CD14-positive monocyte (primary cell): ENCODE data around the gene AKR1B1. TPM values are rescaled to one million over a fixed set of nuclear protein-coding genes. Genes with fewer than 3 reads are reported as not detected.

Experiments used
- DNase-seq, 3 donors: peaks; one replicate each; pipeline ENCODE4 v3.0.0-alpha.2; 2011 to 2022
- H2AFZ ChIP-seq: 2 replicates; pipeline ENCODE4 v1.6.0; 2012; ENCODE audit warnings: mild to moderate bottlenecking, low read depth, low read length, inconsistent platforms; ENCODE audit not compliant: insufficient read depth, poor library complexity, severe bottlenecking
- H3K27ac ChIP-seq, 2 donors: 1 replicate in 1 of 2; 2 replicates in 1 of 2; pipeline ENCODE4 v1.5.1; 2012 to 2013; ENCODE audit warnings: low read length in 2 of 2, control low read depth in 1 of 2, inconsistent platforms in 1 of 2, low read depth in 1 of 2, mild to moderate bottlenecking in 1 of 2
- H3K27me3 ChIP-seq, 2 donors: one replicate each; pipeline versions ENCODE4 v1.6.0 to v1.6.1; 2011 to 2013; ENCODE audit warnings: low read length in 2 of 2; ENCODE audit not compliant: control insufficient read depth in 2 of 2, insufficient read depth in 2 of 2
- H3K36me3 ChIP-seq, 2 donors: replicated peaks in 1 of 2; 1 replicate in 1 of 2; 2 replicates in 1 of 2; pipeline versions ENCODE4 v1.5.1 to v1.6.1; 2012 to 2013; ENCODE audit warnings: low read length in 2 of 2, control low read depth in 1 of 2, inconsistent platforms in 1 of 2, mild to moderate bottlenecking in 1 of 2; ENCODE audit not compliant: insufficient read depth in 2 of 2, control insufficient read depth in 1 of 2
- H3K4me1 ChIP-seq, 2 donors: 1 replicate in 1 of 2; 2 replicates in 1 of 2; pipeline versions ENCODE4 v1.5.1 to v1.6.1; 2012 to 2013; ENCODE audit warnings: low read length in 2 of 2, control low read depth in 1 of 2, inconsistent platforms in 1 of 2, mild to moderate bottlenecking in 1 of 2, moderate library complexity in 1 of 2; ENCODE audit not compliant: insufficient read depth in 2 of 2, control insufficient read depth in 1 of 2
- H3K4me2 ChIP-seq: replicated peaks from 2 replicates; pipeline ENCODE3; 2012; ENCODE audit warnings: low read length, moderate library complexity, mild to moderate bottlenecking; ENCODE audit not compliant: poor library complexity, severe bottlenecking; ENCODE audit errors: extremely low read depth
- H3K4me3 ChIP-seq, 3 experiments: fragments of 200-600 bp in 1 of 3; sonication (generic) in 1 of 3; replicated peaks in 1 of 3; 1 replicate in 2 of 3; 2 replicates in 1 of 3; pipeline ENCODE4 v1.5.1; 2011 to 2013; ENCODE audit warnings: low read length in 3 of 3, mild to moderate bottlenecking in 3 of 3, control low read depth in 2 of 3, low read depth in 2 of 3, inconsistent platforms in 1 of 3, moderate library complexity in 1 of 3
- H3K79me2 ChIP-seq: 2 replicates; pipeline ENCODE4 v1.6.0; 2012; ENCODE audit warnings: mild to moderate bottlenecking, control low read depth, inconsistent platforms, low read length, moderate library complexity; ENCODE audit not compliant: insufficient read depth
- H3K9ac ChIP-seq: 2 replicates; pipeline ENCODE4 v1.6.0; 2017; ENCODE audit warnings: low read length, mild to moderate bottlenecking; ENCODE audit not compliant: insufficient read depth, poor library complexity, severe bottlenecking
- H3K9me3 ChIP-seq, 2 donors: replicated peaks in 1 of 2; 1 replicate in 1 of 2; 2 replicates in 1 of 2; pipeline versions ENCODE4 v1.5.1 to v1.6.1; 2012 to 2013; ENCODE audit warnings: low read length in 2 of 2, control low read depth in 1 of 2; ENCODE audit not compliant: control insufficient read depth in 1 of 2, insufficient read depth in 1 of 2
- H4K20me1 ChIP-seq: 2 replicates; pipeline ENCODE4 v1.6.0; 2012; ENCODE audit warnings: mild to moderate bottlenecking, low read length, control low read depth, moderate library complexity; ENCODE audit not compliant: insufficient read depth
- H3K27ac Mint-ChIP-seq, 7 donors: one replicate each; pipeline ENCODE4 v1.8.0; 2020; ENCODE audit warnings: mild to moderate bottlenecking in 7 of 7, mixed read lengths in 7 of 7, moderate library complexity in 6 of 7, inconsistent platforms in 2 of 7
- H3K27me3 Mint-ChIP-seq, 3 donors: one replicate each; pipeline ENCODE4 v1.8.0; 2021 to 2022; ENCODE audit warnings: low read depth in 3 of 3, mild to moderate bottlenecking in 3 of 3, mixed read lengths in 3 of 3, moderate library complexity in 3 of 3, inconsistent platforms in 1 of 3
- H3K36me3 Mint-ChIP-seq, 2 donors: one replicate each; pipeline ENCODE4 v1.8.0; 2020; ENCODE audit warnings: mixed read lengths in 2 of 2, inconsistent platforms in 1 of 2, mild to moderate bottlenecking in 1 of 2
- H3K4me1 Mint-ChIP-seq: one replicate; pipeline ENCODE4 v1.8.0; 2020; ENCODE audit warnings: mild to moderate bottlenecking, mixed read lengths
- H3K4me3 Mint-ChIP-seq, 2 donors: one replicate each; pipeline ENCODE4 v1.8.0; 2020; ENCODE audit warnings: mild to moderate bottlenecking in 2 of 2, mixed read lengths in 2 of 2, moderate library complexity in 1 of 2
- H3K9me3 Mint-ChIP-seq, 7 donors: one replicate each; pipeline ENCODE4 v1.8.0; 2020 to 2022; ENCODE audit warnings: mixed read lengths in 7 of 7, mild to moderate bottlenecking in 6 of 7, moderate library complexity in 6 of 7, inconsistent platforms in 2 of 7
- WGBS: methylation state at CpG from one replicate; pipeline ENCODE4 v1.1.5; 2013; ENCODE audit warnings: missing lambda C conversion rate; ENCODE audit not compliant: insufficient coverage; 5-methylcytosine and 5-hydroxymethylcytosine counted together
- intact Hi-C, 2 donors: fragments of 100-400 bp; cut with micrococcal nuclease; formaldehyde crosslinking; loops; one replicate each; pipeline versions ENCODE4 v1.15.0 to v1.15.1; 2023
- polyA plus RNA-seq, 3 donors: library from polyadenylated mRNA; depleted of rRNA in 1 of 3; unstranded in 2 of 3; stranded (reverse) in 1 of 3; fragments of 300-500 nt in 2 of 3; fragments of >200 nt in 1 of 3; fragmentation: Illumina TruSeq in 2 of 3; gene quantifications; 1 replicate in 2 of 3; 2 replicates in 1 of 3; pipeline ENCODE4 v1.2.3, GENCODE V29; 2012 to 2021
- TF ChIP-seq, protein P1 (sequence below): fragments of 200-600 bp; IDR thresholded peaks from one replicate; pipeline ENCODE4 v1.8.0; 2022; ENCODE audit warnings: antibody characterized with exemption, mild to moderate bottlenecking

AKR1B1 gene
- polyA plus RNA-seq, 3 donors: 50.1 to 66.4 (median 62.6) TPM

DNA sequence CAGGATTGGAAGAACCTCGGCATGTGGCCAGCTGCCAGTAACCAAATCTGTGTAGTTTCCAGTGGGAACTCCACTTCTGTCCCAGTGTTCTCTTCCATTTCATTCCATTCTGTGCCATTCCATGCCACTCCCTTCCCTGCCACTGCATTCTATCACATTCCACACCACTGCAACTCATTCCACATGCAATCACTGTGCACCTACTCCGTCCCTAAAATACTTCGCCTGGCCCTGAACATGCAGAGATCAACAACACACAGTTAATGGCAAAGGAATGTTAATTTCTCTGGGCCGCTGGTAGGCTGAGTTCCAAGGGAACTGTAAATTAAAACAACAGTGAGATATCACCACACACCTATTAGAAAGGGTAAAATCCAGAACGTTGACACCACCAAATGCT, 64.8 kb downstream of the AKR1B1 start:
- Mint-ChIP-seq H3K4me3 (no peak overlapping the region), H3K36me3 (no peaks in the 10 kb centered on the region), H3K4me1 (no peaks in the 10 kb centered on the region), H3K27ac (no peak overlapping the region), H3K9me3 (peaks cover 0 to 6% (median 0%) of the 10 kb centered on the region in 7 donors), H3K27me3 (peaks cover 1 to 3% (median 3%) of the 10 kb centered on the region in 3 donors)
- H3K36me3 ChIP-seq: no peaks in the 10 kb centered on the region
- no peak overlapping the region for H3K9ac ChIP-seq
- no peaks in the 10 kb centered on the region for H3K27me3 ChIP-seq
- H3K27ac ChIP-seq: no peak overlapping the region
- no peak overlapping the region for H3K4me3 ChIP-seq
- no peaks in the 10 kb centered on the region for H3K79me2 ChIP-seq
- no peak overlapping the region for H3K4me2 ChIP-seq
- intact Hi-C loops: no loop called here
- H3K4me1 ChIP-seq: no peaks in the 10 kb centered on the region
- no peaks in the 10 kb centered on the region for H3K9me3 ChIP-seq
- no peaks in the 10 kb centered on the region for H4K20me1 ChIP-seq
- H2AFZ ChIP-seq: no peak overlapping the region
- 68% methylated on average over 2 of the region's 5 CpGs for WGBS
- no peak for DNase-seq
- TF ChIP-seq, protein P1, sequence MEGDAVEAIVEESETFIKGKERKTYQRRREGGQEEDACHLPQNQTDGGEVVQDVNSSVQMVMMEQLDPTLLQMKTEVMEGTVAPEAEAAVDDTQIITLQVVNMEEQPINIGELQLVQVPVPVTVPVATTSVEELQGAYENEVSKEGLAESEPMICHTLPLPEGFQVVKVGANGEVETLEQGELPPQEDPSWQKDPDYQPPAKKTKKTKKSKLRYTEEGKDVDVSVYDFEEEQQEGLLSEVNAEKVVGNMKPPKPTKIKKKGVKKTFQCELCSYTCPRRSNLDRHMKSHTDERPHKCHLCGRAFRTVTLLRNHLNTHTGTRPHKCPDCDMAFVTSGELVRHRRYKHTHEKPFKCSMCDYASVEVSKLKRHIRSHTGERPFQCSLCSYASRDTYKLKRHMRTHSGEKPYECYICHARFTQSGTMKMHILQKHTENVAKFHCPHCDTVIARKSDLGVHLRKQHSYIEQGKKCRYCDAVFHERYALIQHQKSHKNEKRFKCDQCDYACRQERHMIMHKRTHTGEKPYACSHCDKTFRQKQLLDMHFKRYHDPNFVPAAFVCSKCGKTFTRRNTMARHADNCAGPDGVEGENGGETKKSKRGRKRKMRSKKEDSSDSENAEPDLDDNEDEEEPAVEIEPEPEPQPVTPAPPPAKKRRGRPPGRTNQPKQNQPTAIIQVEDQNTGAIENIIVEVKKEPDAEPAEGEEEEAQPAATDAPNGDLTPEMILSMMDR: no peak

Other genes with a start within 250 kb of the AKR1B1 start
- 10 to 100 TPM in 2 of 3 donors, 1 to 10 TPM in 1; 9.4 to 21.1 (median 12.7) TPM for gene SLC35B4, start 142.2 kb downstream of the AKR1B1 start, polyA plus RNA-seq
- gene AKR1B10, start 68.5 kb upstream of the AKR1B1 start, polyA plus RNA-seq: not detected
- gene AKR1B15, start 90.0 kb upstream of the AKR1B1 start, polyA plus RNA-seq: not detected
- gene BPGM, start 187.8 kb upstream of the AKR1B1 start, polyA plus RNA-seq: 10 to 100 TPM in 2 of 3 donors, 1 to 10 TPM in 1; 3.9 to 20.6 (median 18.4) TPM